Transverse colon (tissue), 4 donors: ENCODE measurements around the gene TMEM171.

ENCODE experiments used
- CTCF ChIP-seq, 5 experiments: fragments of 200-600 bp in 3 of 5; fragments of 450-650 bp in 2 of 5; sonication (generic) in 3 of 5; IDR thresholded peaks; 1 replicate in 2 of 5; 2 replicates in 3 of 5; pipeline ENCODE4 v1.5.1; 2016 to 2017; ENCODE audit warnings: antibody characterized with exemption in 5 of 5, inconsistent platforms in 3 of 5, mild to moderate bottlenecking in 2 of 5, moderate library complexity in 1 of 5
- POLR2AphosphoS5 ChIP-seq, 3 donors: sonication (generic); formaldehyde crosslinking; IDR thresholded peaks; one replicate each; pipeline ENCODE4 v1.6.1; 2016; ENCODE audit warnings: antibody characterized with exemption in 3 of 3

- TF ChIP-seq CTCF (IDR thresholded peaks at IDR 0.05), result no peak
- TF ChIP-seq POLR2AphosphoS5 (IDR thresholded peaks at IDR 0.05), result no peak
Observed at GRCh38 chr5:73100109-73100508, 20.3 kb upstream of the TMEM171 start.
